ENCODE data around the gene PDZD4.

The PDZD4 gene

GRCh38 chrX:153829799-153830639, at the start of gene PDZD4:
PDZD4 (minus strand) TSS chrX:153830544; CDS start chrX:153830298, 246 bp downstream.
- no peak for DNase-seq (ENCODE audit: low read depth, low spot score)

GRCh38 chrX:153879741-153880439, 49.5 kb upstream of the PDZD4 start:
- no peak for DNase-seq (ENCODE audit: low read depth, low spot score)

- DNase-seq (ENCODE audit: low read depth, low spot score) = no peak
These were observed 48.8 kb upstream of the PDZD4 start for GRCh38 chrX:153878969-153879653.

- DNase-seq (ENCODE audit: low read depth, low spot score) = no peak
These were observed 48.0 kb upstream of the PDZD4 start for GRCh38 chrX:153878345-153878744.

- DNase-seq (ENCODE audit: low read depth, low spot score) = no peak
These were observed 47.4 kb upstream of the PDZD4 start for GRCh38 chrX:153877571-153878261.

GRCh38 chrX:153876112-153876491, 45.8 kb upstream of the PDZD4 start:
- DNase-seq (ENCODE audit: low read depth, low spot score) = no peak

- DNase-seq (ENCODE audit: low read depth, low spot score) = no peak
These were observed 45.2 kb upstream of the PDZD4 start for GRCh38 chrX:153875391-153876111.

GRCh38 chrX:153874366-153875125, 44.2 kb upstream of the PDZD4 start:
- DNase-seq (ENCODE audit: low read depth, low spot score) = no peak

- no peak for DNase-seq (ENCODE audit: low read depth, low spot score)
These were observed 43.7 kb upstream of the PDZD4 start for GRCh38 chrX:153874085-153874365.

GRCh38 chrX:153873282-153874084, 43.1 kb upstream of the PDZD4 start:
- no peak for DNase-seq (ENCODE audit: low read depth, low spot score)

- no peak for DNase-seq (ENCODE audit: low read depth, low spot score)
These were observed 41.9 kb upstream of the PDZD4 start for GRCh38 chrX:153871946-153872878.

- no peak for DNase-seq (ENCODE audit: low read depth, low spot score)
These were observed 41.1 kb upstream of the PDZD4 start for GRCh38 chrX:153871451-153871850.

GRCh38 chrX:153870791-153871360, 40.5 kb upstream of the PDZD4 start:
- no peak for DNase-seq (ENCODE audit: low read depth, low spot score)

GRCh38 chrX:153870288-153870690, 39.9 kb upstream of the PDZD4 start:
- no peak for DNase-seq (ENCODE audit: low read depth, low spot score)

GRCh38 chrX:153869473-153870287, 39.3 kb upstream of the PDZD4 start:
- DNase-seq (ENCODE audit: low read depth, low spot score) = no peak

GRCh38 chrX:153868576-153869472, 38.5 kb upstream of the PDZD4 start:
- no peak for DNase-seq (ENCODE audit: low read depth, low spot score)
